ENCODE data around the gene GGACT.

GGACT gene

DNA sequence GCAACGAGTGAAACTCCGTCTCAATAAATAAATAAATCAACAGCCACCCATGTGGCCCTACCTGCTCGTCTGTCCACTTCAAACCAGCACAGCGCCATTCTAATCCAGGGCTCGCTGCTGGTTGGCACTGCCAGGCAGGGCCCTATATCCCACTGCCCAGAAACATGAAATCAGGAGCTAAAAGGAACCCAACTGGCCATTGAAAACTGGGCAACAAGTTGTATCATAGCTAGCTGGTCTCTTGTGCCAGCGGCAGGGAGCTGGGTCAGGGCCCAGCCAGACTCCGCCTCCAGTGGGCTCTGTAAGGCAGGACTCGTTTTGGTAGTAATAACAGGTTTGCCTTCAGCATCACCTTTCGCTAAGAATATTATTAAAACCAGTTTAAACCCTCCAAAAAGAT, 39.3 kb downstream of the GGACT start:
- no peak for DNase-seq (ENCODE audit: low read depth, low spot score)

DNA sequence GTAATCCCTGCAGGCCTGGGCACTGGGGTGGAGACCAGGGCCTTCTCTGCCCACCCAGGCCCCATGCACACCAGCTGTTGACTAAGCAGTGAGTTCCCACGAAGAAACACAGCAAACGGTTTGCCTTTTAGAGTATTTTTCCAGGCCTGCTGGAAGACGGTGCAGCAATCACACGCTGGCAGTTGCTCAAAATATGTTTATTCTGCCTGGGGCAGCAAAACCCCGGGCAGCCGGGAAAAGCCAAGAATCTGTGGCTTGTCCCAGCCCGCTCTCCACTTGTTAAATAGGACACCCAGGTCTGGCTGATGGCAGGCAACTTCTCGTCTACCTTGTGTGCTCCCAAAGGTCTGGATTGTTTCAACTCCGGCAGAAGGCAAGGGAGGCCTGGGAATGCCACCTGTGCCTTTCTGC, 40.8 kb downstream of the GGACT start:
- no peak for DNase-seq (ENCODE audit: low read depth, low spot score)

DNA sequence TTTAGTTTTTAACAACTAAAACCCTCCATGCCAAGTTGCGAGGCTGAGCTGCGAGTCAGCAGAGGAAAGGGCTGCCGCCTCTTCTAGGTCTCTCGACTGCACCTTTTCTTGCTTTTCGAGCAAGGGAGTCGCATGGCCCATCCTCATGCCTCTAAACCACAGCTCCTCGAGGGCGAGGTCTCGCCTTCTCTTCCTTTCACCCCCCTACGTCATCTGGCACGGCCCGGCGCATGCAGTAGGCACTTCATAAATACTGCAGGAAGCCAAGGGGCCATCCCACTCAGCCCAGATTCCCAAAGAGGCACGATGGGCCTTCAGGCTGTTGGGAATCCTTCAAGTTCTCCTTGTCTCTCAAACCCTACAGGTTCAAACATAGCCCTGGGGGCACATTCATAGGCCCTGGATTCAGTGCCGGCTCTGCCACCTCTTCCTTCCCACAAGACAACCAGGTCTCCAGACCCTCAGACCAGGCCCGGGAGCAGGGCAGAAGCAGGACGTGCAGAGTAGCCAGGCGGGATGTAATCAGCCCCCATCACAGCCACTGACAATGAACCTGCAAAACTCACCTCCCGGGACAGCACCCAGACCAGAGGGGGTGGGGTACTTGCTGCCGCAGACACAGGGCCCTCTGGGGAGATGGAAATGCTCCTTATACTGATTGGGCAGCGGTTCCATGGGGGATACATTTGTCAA, 41.7 kb downstream of the GGACT start:
- no peak for DNase-seq (ENCODE audit: low read depth, low spot score)

DNA sequence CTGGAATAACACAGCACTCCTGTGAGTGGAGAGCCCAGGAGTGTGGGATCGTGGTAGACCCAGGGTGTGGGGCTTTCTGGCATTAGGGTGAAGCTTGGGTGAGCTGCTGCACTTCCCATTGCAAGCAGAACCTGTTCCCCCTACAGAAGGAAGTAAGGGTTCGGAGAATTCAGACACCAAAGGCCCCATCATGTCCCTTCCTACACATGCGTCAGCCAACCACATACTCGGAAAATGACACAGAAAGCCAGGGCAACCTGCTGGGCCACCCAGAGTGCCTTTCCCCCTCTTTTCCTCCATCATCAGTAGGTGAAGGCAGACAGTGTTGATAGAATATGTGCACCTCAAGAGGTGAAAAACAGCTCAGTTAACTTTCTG, 42.9 kb downstream of the GGACT start:
- no peak for DNase-seq (ENCODE audit: low read depth, low spot score)

DNA sequence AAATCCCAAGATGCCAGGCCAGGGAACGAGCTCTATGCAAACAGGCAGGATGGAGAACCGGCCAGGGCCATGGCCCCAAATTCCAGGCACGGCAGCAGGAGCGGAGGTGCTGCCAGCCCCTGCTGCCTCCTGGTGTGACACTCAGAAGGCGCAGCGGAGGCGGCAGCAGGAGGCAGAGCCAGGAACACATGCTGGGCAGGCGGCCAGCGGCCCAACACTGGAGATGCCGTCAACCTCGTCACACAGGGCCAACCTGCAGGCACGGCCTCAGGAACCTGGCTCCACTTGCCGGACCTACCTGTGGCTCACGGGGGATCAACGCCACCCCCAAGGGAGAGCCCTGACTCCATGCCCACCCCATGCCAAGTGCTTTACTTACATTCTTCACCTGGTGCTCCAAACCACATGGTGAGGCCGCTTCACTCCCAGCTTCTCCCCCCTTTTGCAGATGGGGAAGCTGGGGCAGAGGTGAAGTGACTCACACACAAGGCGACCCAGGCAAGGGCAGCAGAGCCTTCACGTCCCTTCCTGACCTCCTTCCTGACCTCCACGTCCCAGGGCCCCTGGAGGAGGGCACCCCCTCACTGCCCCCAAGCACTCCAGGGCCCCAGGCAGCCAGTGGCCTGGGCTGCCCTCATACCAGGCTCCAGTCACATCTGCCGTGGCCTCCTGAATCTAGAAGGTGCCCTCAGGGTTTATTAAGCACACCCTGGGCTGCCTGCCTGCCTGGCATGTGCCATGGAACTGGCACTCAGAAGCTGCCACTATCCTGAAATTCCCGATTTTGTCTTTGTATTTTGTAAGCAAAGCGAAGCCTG, 43.5 kb downstream of the GGACT start:
- no peak for DNase-seq (ENCODE audit: low read depth, low spot score)

DNA sequence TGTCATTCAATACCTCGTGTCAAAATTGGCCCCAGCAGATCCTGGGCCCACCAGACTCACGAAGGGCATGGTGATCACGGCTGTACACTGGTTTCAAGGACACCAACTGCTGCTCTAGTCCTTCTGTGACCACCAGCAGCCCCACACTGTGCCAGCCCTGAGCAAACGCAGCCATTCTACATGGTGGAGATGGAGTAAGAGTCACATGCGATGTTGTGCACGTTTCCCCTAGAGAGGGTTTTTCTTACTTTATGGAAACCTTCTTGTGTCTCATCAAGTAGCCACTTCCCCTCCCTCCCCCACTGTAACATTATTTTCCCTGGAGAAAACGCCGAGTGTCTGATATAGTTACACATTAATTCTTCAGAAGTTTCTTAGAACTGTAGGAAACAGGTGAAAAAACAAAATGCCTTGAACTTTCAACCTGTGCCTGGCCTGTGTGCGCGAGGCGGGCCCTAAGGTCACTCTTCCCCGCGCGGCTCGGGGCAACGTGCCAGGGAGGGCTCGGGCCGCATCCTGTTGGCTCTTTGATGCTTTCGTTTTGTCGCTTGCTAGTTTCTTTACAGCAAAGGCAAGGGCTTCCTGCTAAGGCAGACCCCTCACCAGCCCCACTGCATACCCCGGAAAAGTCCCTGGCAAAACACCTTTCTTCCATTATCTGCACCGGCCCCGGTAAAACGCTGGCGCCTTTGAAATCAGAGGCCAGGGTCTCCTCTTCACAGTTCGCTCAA, 44.6 kb downstream of the GGACT start:
- DNase-seq (ENCODE audit: low read depth, low spot score): no peak

DNA sequence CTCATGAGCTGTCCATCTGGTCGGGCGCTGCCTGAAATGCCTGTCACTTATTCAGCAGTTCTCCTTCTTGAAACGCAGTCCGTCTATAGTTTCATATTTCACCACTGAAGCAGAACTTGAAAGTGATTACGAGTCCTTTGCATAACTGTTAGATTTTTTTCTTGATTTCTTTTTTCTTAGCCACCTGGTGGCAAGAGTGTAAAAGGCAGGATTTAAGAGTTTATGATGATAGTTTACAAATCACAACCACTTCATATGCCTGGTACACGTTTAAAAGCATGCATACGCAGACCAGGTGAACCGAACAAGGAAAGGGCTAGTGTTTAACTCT, 45.8 kb downstream of the GGACT start:
- DNase-seq (ENCODE audit: low read depth, low spot score): no peak

DNA sequence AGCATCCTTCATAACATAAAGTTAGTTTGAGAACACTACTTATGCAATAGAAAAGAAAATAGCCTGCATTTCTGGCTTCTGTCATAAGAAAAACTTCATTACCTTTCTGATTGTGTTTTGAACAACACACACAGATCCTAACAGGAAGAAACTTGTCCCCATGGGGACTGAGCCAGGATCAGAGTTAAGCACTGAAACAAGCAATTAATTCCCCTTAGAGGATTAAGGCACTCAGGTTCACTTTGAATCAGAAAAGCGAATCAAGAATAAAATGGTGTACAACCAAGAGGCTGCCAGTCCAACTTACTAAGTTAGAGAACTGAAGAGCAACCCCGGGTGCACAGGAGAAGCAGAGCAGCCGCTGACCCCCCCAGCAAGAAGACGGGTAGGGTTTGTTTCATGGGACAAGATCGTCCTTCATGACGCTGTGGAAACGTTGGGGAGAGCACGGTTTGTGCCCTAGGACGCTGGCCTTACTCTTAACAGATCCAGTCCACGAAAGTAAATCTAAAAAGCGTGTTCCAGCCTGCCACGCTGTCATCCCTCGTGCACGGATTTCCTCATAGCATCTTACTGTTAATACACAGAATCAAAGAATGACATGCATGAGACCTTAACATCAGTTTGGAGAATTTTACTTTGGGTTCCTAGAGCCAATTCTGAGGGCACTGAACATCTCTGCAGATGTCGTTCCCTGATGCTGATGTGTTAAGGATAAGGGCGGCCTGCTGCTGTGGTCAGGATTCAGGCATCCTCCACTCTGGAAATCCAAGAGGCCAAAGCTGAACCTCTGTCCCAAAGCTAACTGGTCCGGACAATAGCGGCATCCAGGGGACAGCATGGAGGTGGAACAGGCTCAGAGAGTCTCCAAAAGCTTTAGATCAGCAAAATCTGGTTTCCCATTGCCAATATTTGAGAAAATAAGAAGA, 46.4 kb downstream of the GGACT start:
- DNase-seq (ENCODE audit: low read depth, low spot score): no peak

DNA sequence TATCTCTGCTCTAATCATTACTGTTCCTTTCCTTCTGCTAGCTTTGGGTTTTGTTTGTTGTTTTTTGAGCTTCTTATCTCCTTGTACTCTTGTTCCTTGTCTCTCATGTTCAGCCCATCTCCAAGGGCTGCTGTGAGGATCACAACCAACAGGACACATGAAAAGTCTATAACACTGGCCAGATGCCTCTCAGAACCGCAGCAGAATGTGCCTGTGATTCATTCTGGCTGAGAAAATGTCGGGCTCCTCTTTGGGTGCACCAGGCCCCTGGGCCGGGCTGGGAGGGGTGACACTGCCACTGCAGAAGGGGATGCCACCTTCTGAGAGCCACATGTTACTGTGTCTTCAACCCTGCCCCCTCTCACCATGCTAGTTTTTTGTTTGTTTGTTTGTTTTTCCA, 48.0 kb downstream of the GGACT start:
- no peak for DNase-seq (ENCODE audit: low read depth, low spot score)

DNA sequence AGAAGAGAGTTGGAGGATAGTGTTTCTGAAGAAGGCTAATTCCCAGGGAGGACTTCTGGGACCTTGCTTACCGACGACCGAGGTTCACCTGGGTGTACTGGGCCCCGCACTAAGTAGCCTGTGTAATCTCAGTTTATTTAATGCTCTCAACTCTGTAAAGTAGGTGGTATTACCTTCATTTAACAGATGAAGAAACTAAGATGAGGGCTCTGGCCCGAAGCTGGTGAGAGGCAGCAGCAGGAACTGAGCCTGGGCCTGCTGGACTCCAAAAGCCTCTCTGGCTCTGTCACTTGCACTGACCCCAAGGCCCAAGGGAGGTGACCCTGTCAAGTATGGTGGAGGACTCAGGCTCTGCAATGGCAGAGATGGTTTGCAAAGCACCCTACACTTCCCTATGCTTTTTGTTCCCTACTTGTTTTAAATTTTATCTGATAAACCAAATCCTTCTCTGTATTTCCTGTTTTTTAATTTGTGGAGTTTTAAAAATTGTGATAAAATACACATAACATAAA, 50.6 kb downstream of the GGACT start:
- no peak for DNase-seq (ENCODE audit: low read depth, low spot score)

DNA sequence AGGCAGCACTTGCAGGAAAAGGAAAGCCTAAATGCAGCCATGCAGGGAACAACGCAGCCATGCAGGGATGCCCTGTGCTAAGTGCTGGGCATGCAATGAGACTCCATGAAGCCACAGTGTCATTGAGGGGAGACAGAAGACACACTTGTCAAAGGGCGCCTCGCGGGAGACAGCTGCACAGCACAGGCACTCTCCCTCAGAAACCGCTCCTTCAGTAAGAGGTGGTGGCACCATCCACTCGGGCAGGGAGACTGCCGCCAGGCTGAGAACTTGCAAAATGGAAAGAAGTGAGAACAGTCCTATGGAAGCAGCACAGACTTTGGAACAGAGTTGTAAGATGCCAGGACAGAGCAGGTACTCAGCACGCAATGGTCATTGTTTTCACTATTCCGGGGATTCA, 51.1 kb downstream of the GGACT start:
- no peak for DNase-seq (ENCODE audit: low read depth, low spot score)

DNA sequence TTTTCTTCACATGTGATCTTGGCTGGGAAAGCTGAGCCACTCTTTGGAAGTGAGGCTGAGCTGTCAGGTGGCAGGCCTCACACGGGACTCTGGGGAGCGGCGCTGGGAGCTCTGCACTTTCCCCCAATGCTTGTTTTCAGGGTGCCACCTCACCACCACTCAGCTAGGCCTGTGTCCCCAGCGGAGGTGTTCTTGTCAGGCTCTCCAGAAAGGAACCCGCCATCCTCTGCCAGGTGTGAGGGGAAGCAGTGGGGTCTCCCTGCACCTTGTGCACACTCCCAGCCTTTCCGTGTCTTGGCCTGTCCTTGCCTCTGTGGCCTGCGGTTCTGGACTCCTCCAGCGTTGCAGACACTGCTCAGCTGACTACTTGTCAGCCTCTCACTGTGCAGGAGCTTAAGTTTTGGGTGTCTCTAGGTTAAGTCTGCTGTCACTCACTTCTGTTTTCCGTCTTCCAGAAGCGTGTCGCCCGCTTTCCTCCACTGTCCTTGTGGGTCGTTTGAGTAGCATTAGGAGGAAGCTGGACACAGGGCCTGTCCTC, 51.9 kb downstream of the GGACT start:
- DNase-seq (ENCODE audit: low read depth, low spot score): no peak

DNA sequence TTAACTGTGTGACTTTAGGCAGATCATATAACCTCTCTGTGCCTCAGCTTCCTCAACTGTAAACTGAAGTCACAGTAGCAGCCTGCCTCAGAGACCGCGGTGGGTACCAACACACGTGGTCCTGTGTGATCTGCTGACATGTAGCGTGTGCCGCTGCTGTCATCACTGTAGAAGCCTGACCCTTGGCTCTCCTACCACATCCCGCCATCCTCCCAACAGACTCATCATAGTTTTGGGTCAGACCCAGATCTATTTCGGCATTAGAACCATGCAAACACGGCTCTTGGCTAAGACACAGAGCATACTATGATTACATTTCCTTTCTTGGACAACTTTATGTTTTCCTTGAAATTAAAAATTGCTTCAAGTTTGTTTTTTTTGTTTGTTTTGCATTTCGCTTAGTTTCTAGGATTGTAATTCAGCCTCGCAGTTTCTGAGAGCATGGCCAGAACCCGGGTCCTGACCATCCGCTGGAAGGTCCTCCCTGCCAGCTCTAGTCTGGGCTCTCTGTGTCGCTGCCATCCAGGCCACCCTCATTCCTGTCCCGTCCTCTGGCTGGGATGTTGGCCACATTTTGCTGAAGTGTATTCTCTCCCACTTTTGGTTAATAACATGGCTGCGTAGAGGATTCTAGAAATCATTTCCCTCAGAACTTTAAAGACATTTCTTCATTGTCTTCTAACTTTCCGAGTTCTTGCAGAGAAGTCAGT, 53.0 kb downstream of the GGACT start:
- DNase-seq (ENCODE audit: low read depth, low spot score): no peak

DNA sequence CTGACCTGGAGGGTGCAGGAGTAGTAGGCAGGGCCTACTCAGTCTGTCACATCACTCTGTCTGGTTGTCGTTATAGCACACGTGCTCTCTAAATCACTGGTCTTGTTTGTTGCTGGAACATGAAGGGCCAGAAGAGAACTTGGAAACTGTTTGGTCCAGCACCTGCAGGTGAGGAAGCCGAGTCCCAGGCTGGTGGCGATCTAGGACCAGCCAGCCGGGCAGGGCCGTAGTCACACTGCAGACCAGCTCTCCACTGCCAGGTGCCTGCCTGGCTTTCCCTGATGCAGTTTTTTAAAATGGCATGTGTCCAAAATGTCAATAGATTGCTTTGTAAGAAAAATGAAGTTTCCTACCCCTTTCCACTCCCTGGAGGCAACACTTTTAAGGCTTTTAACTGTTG, 53.7 kb downstream of the GGACT start:
- no peak for DNase-seq (ENCODE audit: low read depth, low spot score)

DNA sequence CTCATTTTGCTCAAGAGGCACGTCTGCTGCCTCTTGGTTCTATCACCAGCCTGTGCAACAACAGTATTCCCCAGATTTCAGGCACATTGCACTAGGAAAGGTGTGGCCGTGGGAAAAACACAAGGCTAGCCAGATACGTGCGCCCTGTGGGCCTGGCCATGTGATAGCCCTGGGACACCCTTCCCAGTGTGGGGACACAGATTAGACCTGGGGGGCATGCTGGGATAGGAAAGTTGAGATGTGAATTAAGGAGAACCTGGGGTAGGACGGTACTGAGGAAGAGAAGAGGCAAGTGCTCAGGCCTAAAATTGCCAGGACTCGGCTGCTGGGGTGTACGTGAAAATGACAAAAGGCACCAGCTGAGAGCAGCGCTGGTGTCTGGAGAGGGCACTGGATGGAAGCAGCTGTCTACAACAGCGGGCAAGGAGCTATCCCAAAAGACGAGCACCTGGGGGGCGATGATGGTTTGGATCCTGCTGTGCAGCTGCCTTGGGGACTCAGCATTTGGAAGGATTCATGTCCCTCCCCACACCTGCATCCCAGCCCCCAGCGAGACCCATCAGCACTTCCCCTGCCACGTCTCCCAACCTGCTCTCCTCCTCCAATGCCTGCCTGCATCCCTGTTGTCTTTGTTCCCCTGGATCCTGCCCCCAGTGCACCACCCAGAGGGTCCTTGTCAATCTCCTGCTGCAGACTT, 54.3 kb downstream of the GGACT start:
- DNase-seq (ENCODE audit: low read depth, low spot score): no peak

DNA sequence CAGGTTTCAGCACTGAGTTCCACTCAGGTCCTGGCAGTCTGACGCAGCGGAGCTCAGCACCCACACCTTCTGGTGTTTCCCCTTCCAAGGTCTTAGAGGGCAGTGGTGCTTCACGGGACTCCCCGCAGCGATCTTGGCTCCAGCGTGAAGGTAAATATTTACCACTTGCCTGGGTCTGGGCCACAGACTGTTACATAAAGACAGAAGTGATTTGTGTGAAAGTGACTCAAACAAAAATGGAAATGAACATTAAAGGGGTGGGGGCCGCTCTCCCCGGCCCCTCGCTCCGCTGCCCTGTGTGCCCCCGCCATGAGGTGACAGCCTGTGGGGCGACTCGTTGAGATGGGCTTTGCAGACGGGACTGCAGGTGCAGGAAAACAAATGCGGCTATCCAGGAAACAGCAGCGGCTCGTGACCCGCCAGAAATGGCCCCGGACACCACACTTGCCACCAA, 55.0 kb downstream of the GGACT start:
- no peak for DNase-seq (ENCODE audit: low read depth, low spot score)

DNA sequence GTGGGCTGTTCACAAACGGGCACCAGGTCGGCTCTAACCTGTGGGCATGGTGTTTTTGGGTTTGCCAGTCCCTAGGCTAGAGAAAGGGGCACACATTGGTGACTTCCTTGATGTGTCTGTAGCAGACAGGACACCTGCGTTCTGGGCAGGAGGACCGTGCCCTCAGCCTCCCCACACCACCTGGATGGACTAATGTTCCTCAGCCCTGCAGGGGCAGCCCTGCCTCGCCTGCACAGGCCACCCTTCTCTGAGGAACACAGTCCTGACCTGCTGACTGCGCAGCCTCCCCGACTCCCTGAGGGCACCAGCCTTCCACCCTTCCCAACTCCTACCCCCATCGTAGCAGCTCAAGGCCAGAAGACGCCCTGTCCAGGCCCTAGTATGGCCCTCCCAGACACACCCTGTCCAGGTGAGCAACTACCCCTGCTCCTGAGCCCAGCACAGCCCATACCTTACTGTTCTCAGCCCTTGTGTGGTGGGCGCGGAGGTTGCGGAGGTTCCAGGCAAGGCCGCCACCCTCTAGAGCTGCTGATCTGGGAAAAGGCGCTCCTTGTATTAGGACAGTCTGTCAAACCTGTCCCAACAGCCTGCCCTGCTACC, 55.7 kb downstream of the GGACT start:
- DNase-seq (ENCODE audit: low read depth, low spot score): no peak

DNA sequence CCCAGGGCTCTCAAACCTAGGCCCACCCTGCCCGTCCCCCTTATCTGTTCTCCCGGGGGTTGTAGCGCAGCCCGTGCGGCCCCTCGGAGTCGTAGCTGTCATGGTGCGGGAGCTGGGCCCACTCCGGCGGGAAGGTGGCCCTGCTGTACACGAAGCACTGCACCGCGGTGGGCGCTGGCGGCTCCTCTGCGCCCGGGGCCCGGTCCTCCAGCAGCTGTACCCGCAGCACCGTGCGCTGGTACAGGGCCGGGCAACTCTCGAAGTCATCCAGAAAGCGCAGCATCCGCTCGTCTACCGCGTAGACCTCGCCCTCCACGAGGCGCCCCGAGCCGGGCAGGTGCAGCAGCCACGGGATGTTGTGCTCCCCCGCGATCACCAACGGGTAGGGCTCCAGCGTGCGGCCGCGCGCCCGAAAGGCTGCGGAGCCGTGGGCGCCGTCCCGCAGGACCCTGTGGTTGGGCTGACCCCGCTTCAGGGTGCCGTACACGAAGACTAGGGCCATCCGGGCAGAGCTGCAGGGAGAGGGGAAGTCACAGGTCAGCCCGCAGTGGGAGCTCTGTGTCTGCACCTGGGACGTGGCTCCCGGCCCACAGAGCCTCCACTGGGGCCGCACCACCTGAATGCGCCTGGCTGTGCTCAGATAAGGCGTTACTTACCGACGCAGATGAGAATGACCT, 56.4 kb downstream of the GGACT start:
- DNase-seq (ENCODE audit: low read depth, low spot score): no peak

DNA sequence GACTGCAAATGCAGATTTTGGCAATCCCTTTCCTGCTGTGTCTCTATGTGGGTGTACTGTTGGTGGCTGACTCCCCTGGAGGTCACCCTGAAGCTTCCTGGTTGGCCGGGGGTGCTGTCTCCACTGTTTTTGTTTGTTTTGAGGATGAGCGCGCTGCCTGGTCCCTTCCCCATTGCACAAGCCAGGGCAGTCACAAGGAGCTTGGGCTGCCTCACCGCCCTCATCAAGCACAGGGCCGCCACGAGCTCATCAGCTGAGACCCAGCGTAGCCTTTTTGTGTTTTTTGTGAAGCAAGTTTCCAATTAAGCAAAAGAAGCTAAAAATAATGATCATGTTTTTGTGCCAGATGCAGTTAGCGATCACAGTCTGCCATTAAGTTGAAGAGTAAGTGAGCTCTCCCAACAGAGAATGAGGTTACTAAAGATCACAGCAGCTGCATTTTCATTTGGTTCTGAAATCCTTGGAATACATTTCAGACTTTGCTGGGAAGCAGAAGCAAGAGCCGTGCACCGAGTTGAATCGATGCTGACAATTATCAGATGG, 57.8 kb downstream of the GGACT start:
- no peak for DNase-seq (ENCODE audit: low read depth, low spot score)
